SK-N-SH (cell line): Measurements from ENCODE around the gene TNFAIP8L1. TPM values are rescaled to one million over a fixed set of nuclear protein-coding genes. Genes with fewer than 3 reads are reported as not detected.

Experiments
- CTCF ChIA-PET: fragments of 300-600, 350-600 bp; formaldehyde crosslinking; extraction: SDS; loops from one replicate; lab custom pipeline; 2021; lab: Yijun Ruan, JAX
- POLR2A ChIA-PET: fragments of 350-600 bp; sonication (Branson Sonifier 250); formaldehyde crosslinking; extraction: SDS; loops from one replicate; lab custom pipeline; 2020; ENCODE audit warnings: antibody characterized with exemption, inconsistent platforms; lab: Yijun Ruan, JAX
- DNase-seq: peaks from one replicate; pipeline ENCODE4 v3.0.0; 2012
- H2AFZ ChIP-seq: fragments of 200-600 bp; sonication (generic); 2 replicates; pipeline ENCODE4 v1.8.1; 2016; ENCODE audit warnings: antibody characterized with exemption, mild to moderate bottlenecking, low read depth
- H3F3A ChIP-seq: fragments of 200-600 bp; sonication (generic); replicated peaks from 2 replicates; pipeline ENCODE3; 2016; ENCODE audit warnings: antibody characterized with exemption, mild to moderate bottlenecking; ENCODE audit not compliant: insufficient read depth
- H3K27ac ChIP-seq, 2 experiments: fragments of 200-500 bp in 1 of 2; fragments of 200-600 bp in 1 of 2; sonication (Bioruptor generic) in 1 of 2; sonication (generic), shearing (Covaris generic) in 1 of 2; 2 replicates each; pipeline versions ENCODE4 v1.5.1 to v1.6.1; 2014 to 2016; ENCODE audit warnings: low read depth in 2 of 2, inconsistent platforms in 1 of 2, low read length in 1 of 2, mild to moderate bottlenecking in 1 of 2, mixed read lengths in 1 of 2
- H3K27me3 ChIP-seq: fragments of 200-600 bp; sonication (generic), shearing (Covaris generic); 2 replicates; pipeline ENCODE4 v1.6.1; 2016; ENCODE audit warnings: mixed run types; ENCODE audit not compliant: insufficient read depth
- H3K36me3 ChIP-seq, 2 experiments: fragments of 200-500 bp in 1 of 2; fragments of 200-600 bp in 1 of 2; sonication (Bioruptor generic) in 1 of 2; sonication (generic) in 1 of 2; replicated peaks in 1 of 2; 2 replicates each; pipeline versions ENCODE3 to v1.5.1; 2014 to 2016; ENCODE audit warnings: low read length in 1 of 2, mild to moderate bottlenecking in 1 of 2; ENCODE audit not compliant: insufficient read depth in 2 of 2, control insufficient read depth in 1 of 2
- H3K4me1 ChIP-seq, 2 experiments: fragments of 200-500 bp in 1 of 2; fragments of 200-600 bp in 1 of 2; sonication (Bioruptor generic) in 1 of 2; sonication (generic), shearing (Covaris generic) in 1 of 2; 2 replicates each; pipeline versions ENCODE4 v1.5.1 to v1.6.1; 2014 to 2016; ENCODE audit warnings: low read depth in 1 of 2, low read length in 1 of 2, mixed run types in 1 of 2; ENCODE audit not compliant: insufficient read depth in 2 of 2, control insufficient read depth in 1 of 2
- H3K4me2 ChIP-seq: fragments of 200-600 bp; sonication (generic), shearing (Covaris generic); 2 replicates; pipeline ENCODE4 v1.6.1; 2017; ENCODE audit warnings: mixed run types
- H3K4me3 ChIP-seq, 2 experiments: fragments of 200-500 bp in 1 of 2; fragments of 200-600 bp in 1 of 2; sonication (Bioruptor generic) in 1 of 2; sonication (generic), shearing (Covaris generic) in 1 of 2; 2 replicates each; pipeline versions ENCODE4 v1.5.1 to v1.8.1; 2014 to 2016; ENCODE audit warnings: low read depth in 2 of 2, inconsistent platforms in 1 of 2, low read length in 1 of 2, mild to moderate bottlenecking in 1 of 2, mixed read lengths in 1 of 2, moderate library complexity in 1 of 2
- H3K79me2 ChIP-seq: fragments of 200-600 bp; sonication (generic); 2 replicates; pipeline ENCODE4 v1.8.1; 2017; ENCODE audit warnings: mild to moderate bottlenecking; ENCODE audit not compliant: insufficient read depth
- H3K9ac ChIP-seq: fragments of 200-600 bp; sonication (generic); 2 replicates; pipeline ENCODE4 v1.6.1; 2017; ENCODE audit warnings: mixed run types
- H3K9me2 ChIP-seq: fragments of 200-600 bp; sonication (generic); 2 replicates; pipeline ENCODE4 v1.6.1; 2017; ENCODE audit warnings: mixed run types
- H3K9me3 ChIP-seq: fragments of 200-600 bp; sonication (generic); 2 replicates; pipeline ENCODE4 v1.6.1; 2017; ENCODE audit warnings: mixed run types, mild to moderate bottlenecking, moderate library complexity
- H4K20me1 ChIP-seq: fragments of 200-600 bp; sonication (generic); 2 replicates; pipeline ENCODE4 v1.6.1; 2017; ENCODE audit warnings: mild to moderate bottlenecking, mixed run types; ENCODE audit not compliant: insufficient read depth
- CHD2 ChIP-seq: fragments of 150-350 bp; IDR thresholded peaks from 2 replicates; pipeline ENCODE4 v1.6.1; 2018; ENCODE audit warnings: low read length; ENCODE audit not compliant: partially characterized antibody
- EP300 ChIP-seq, 2 experiments: IDR thresholded peaks; 2 replicates each; pipeline versions ENCODE4 v1.4.0 to v1.6.1; 2012; ENCODE audit warnings: borderline replicate concordance in 1 of 2, low read depth in 1 of 2, low read length in 1 of 2
- FOSL2 ChIP-seq: IDR thresholded peaks from 2 replicates; pipeline ENCODE4 v1.4.0; 2012; ENCODE audit warnings: low read depth, mild to moderate bottlenecking, moderate library complexity, borderline replicate concordance
- GABPA ChIP-seq: IDR thresholded peaks from 2 replicates; pipeline ENCODE4 v1.4.0; 2012; ENCODE audit warnings: low read depth, mild to moderate bottlenecking
- GATA2 ChIP-seq: sonication (generic); formaldehyde crosslinking; IDR thresholded peaks from 2 replicates; pipeline ENCODE4 v1.5.0; 2020; ENCODE audit warnings: mild to moderate bottlenecking, missing genetic modification reagents
- JUND ChIP-seq: IDR thresholded peaks from 2 replicates; pipeline ENCODE4 v1.4.0; 2012
- MEF2A ChIP-seq: IDR thresholded peaks from 2 replicates; pipeline ENCODE4 v1.4.0; 2012; ENCODE audit warnings: low read depth, borderline replicate concordance
- MXI1 ChIP-seq: IDR thresholded peaks from 2 replicates; pipeline ENCODE4 v1.6.1; 2012; ENCODE audit warnings: mild to moderate bottlenecking, low read depth, low read length, improper control_type of control experiment
- NRF1 ChIP-seq: IDR thresholded peaks from 2 replicates; pipeline ENCODE4 v1.6.1; 2012; ENCODE audit warnings: low read depth, mild to moderate bottlenecking, low read length
- POLR2AphosphoS5 ChIP-seq: IDR thresholded peaks from 2 replicates; pipeline ENCODE4 v1.6.1; 2012; ENCODE audit warnings: low read depth, low read length
- RAD21 ChIP-seq: IDR thresholded peaks from 2 replicates; pipeline ENCODE4 v1.6.1; 2012; ENCODE audit warnings: mild to moderate bottlenecking, low read length
- RCOR1 ChIP-seq: fragments of 150-350 bp; IDR thresholded peaks from 2 replicates; pipeline ENCODE4 v1.6.1; 2017; ENCODE audit warnings: antibody characterized with exemption, low read length
- RXRA ChIP-seq: IDR thresholded peaks from 2 replicates; pipeline ENCODE4 v1.4.0; 2012; ENCODE audit warnings: low read depth, mild to moderate bottlenecking, borderline replicate concordance
- SIN3A ChIP-seq: IDR thresholded peaks from 2 replicates; pipeline ENCODE4 v1.6.1; 2012; ENCODE audit warnings: low read depth, mild to moderate bottlenecking, low read length, moderate library complexity, borderline replicate concordance
- TAF1 ChIP-seq: IDR thresholded peaks from 2 replicates; pipeline ENCODE4 v1.6.1; 2012; ENCODE audit warnings: low read depth, mild to moderate bottlenecking, low read length, moderate library complexity, borderline replicate concordance
- TCF12 ChIP-seq: IDR thresholded peaks from 2 replicates; pipeline ENCODE4 v1.4.0; 2012
- TEAD4 ChIP-seq: IDR thresholded peaks from 2 replicates; pipeline ENCODE4 v1.4.0; 2012; ENCODE audit warnings: mild to moderate bottlenecking, borderline replicate concordance; ENCODE audit not compliant: insufficient read depth
- WGBS: methylation state at CpG from one replicate; pipeline ENCODE4 v1.1.6; 2017; ENCODE audit warnings: low lambda C conversion rate; 5-methylcytosine and 5-hydroxymethylcytosine counted together
- polyA plus RNA-seq, 3 experiments: library from polyadenylated mRNA; depleted of rRNA; stranded (reverse); fragments of >200 nt; gene quantifications; 2 replicates each; pipeline ENCODE4 v1.2.3, GENCODE V29; 2012
- TF ChIP-seq, protein P1 (sequence below): IDR thresholded peaks from 2 replicates; pipeline ENCODE4 v1.4.0; 2012; ENCODE audit warnings: low read depth, borderline replicate concordance
- TF ChIP-seq, protein P2 (sequence below): fragments of 200-600 bp; sonication (generic); IDR thresholded peaks from 2 replicates; pipeline ENCODE4 v1.6.1; 2017; ENCODE audit warnings: antibody characterized with exemption, mild to moderate bottlenecking, moderate library complexity

TNFAIP8L1 gene
- polyA plus RNA-seq, 1 of the 3 experiments (the other 2 are of a cell fraction) = 6.4 TPM

DNA sequence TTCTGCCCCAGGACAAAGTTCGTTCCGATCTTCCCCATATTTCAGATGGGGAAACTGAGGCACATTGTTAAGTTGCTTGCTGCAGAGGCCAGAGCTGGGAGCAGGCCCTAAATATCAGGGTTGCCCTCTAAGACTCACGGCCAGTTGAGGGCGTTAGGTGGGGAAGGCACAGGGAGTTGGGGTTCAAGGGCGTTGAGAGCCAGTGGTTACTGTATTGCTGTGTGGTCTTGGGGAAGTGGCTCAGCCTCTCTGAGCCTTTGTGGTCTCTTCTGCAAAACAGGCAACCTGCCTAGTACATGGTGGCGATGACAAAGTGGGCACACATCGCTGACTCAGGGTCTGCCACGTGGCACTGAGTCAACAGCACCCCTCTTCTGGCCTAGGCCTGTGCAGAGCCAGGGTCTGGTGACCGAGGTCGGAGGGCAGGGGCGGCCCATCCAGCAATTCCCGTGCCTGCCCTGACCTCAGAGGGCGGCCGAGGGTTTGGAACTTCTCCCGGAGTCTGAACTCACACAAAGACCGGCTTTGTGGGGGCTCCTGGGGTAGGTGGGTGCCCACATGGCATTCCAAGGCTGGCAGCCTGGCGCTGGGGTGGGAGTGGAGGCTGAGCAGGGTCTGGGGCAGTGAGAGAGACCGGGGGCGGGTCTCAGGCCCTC lies 10.2 kb downstream of the TNFAIP8L1 start (continued):
- TF ChIP-seq MEF2A (no peak), POLR2AphosphoS5 (no peak), FOSL2 (no peak), NRF1 (no peak)

DNA sequence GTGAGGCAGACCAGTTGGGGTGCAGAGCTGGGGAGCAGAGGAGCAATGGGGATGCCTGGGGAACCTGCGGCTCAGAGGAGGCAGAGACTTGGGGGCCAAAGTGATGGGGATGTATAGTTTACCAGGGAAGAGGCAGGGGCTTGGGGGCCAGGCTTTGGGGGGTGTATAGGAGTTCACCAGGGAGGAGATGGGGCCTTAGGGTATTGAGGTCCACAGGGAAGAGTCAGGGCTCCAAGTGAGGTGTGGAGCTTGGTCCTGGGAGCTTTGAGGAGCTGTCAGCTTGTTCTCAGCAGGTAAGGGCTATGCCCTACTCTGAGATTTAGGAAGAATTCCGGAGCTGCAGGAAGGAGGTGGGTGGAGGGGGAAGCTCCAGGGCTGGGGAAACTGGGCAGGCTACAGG lies 10.8 kb downstream of the TNFAIP8L1 start:
- Histone ChIP-seq H3K4me3 (no peak overlapping the region), H3K9me3 (no peaks in the 10 kb centered on the region), H4K20me1 (0 out of 2 replicates have a peak, but pooled peaks cover 3% of the 10 kb centered on the region), H3F3A (peaks cover 5% of the 10 kb centered on the region), H3K27me3 (no peaks in the 10 kb centered on the region), H3K36me3 (peaks cover under 1 to 5% of the 10 kb centered on the region in 2 experiments), H2AFZ (no peak overlapping the region), H3K9me2 (no peaks in the 10 kb centered on the region), H3K4me1 (no peaks in the 10 kb centered on the region), H3K79me2 (peaks cover 10% of the 10 kb centered on the region), H3K9ac (no peak overlapping the region), H3K4me2 (no peak overlapping the region), H3K27ac (no peak overlapping the region)
- no peak for DNase-seq
- CTCF ChIA-PET = interaction anchor here (0.7 to 1.3 kb wide), 2 partner anchors 14 to 17 kb away, joined by 3 to 5 read pairs; no protein-coding TSS in a partner anchor
- TF ChIP-seq TEAD4 = no peak
- no peak for TF ChIP-seq TAF1
- no peak for TF ChIP-seq JUND
- no peak for TF ChIP-seq CHD2
- TF ChIP-seq MEF2A = no peak
- no peak for TF ChIP-seq GATA2 (CRISPR knock-in tag)
- no peak for TF ChIP-seq RCOR1
- TF ChIP-seq, protein P1, sequence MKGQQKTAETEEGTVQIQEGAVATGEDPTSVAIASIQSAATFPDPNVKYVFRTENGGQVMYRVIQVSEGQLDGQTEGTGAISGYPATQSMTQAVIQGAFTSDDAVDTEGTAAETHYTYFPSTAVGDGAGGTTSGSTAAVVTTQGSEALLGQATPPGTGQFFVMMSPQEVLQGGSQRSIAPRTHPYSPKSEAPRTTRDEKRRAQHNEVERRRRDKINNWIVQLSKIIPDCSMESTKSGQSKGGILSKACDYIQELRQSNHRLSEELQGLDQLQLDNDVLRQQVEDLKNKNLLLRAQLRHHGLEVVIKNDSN = no peak
- WGBS = 95% methylated on average over 2 of the region's 2 CpGs
- POLR2A ChIA-PET = no interaction called here

DNA sequence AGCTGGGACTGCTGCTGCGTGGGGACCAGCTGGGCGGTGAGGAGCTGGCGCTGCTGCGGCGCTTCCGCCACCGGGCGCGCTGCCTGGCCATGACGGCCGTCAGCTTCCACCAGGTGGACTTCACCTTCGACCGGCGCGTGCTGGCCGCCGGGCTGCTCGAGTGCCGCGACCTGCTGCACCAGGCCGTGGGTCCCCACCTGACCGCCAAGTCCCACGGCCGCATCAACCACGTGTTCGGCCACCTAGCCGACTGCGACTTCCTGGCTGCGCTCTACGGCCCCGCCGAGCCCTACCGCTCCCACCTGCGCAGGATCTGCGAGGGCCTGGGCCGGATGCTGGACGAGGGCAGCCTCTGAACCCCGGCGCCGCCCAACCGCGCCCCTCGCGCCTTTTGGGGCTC lies 12.8 kb downstream of the TNFAIP8L1 start:
- TF ChIP-seq RXRA = no peak
- no peak for TF ChIP-seq TAF1
- TF ChIP-seq GABPA = no peak
- no peak for TF ChIP-seq RAD21
- TF ChIP-seq, protein P1 = no peak
- no peak for TF ChIP-seq MEF2A
- no peak for TF ChIP-seq TCF12
- TF ChIP-seq, protein P2, sequence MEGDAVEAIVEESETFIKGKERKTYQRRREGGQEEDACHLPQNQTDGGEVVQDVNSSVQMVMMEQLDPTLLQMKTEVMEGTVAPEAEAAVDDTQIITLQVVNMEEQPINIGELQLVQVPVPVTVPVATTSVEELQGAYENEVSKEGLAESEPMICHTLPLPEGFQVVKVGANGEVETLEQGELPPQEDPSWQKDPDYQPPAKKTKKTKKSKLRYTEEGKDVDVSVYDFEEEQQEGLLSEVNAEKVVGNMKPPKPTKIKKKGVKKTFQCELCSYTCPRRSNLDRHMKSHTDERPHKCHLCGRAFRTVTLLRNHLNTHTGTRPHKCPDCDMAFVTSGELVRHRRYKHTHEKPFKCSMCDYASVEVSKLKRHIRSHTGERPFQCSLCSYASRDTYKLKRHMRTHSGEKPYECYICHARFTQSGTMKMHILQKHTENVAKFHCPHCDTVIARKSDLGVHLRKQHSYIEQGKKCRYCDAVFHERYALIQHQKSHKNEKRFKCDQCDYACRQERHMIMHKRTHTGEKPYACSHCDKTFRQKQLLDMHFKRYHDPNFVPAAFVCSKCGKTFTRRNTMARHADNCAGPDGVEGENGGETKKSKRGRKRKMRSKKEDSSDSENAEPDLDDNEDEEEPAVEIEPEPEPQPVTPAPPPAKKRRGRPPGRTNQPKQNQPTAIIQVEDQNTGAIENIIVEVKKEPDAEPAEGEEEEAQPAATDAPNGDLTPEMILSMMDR = no peak
- no peak for TF ChIP-seq EP300 (IDR thresholded peaks at IDR 0.05; ENCODE audit: borderline replicate concordance in 1 of 2, low read depth in 1 of 2, low read length in 1 of 2)
- TF ChIP-seq MXI1 = no peak
- no peak for TF ChIP-seq SIN3A
- H3K4me1 ChIP-seq = no peaks in the 10 kb centered on the region
- no peak overlapping the region for H3K4me3 ChIP-seq
- no peak overlapping the region for H3K4me2 ChIP-seq
- WGBS = 98% methylated on average over 44 of the region's 44 CpGs
- no peak overlapping the region for H3K27ac ChIP-seq
- H3K9me3 ChIP-seq = no peaks in the 10 kb centered on the region
- CTCF ChIA-PET = no interaction called here
- H3K9me2 ChIP-seq = no peaks in the 10 kb centered on the region
- peaks cover 10% of the 10 kb centered on the region for H3K79me2 ChIP-seq
- H3K36me3 ChIP-seq = peaks cover 6 to 11% of the 10 kb centered on the region in 2 experiments
- H3F3A ChIP-seq = peaks cover 16% of the 10 kb centered on the region
- 0 out of 2 replicates have a peak, but pooled peaks cover 3% of the 10 kb centered on the region for H4K20me1 ChIP-seq
- no peak overlapping the region for H2AFZ ChIP-seq
- no peak overlapping the region for H3K9ac ChIP-seq
- no peak for DNase-seq
- POLR2A ChIA-PET = no interaction called here
- H3K27me3 ChIP-seq = no peaks in the 10 kb centered on the region
